ENCODE measurements around the gene KCNAB1.
"Not testable (repeated sequence)": the region's sequence is repeated elsewhere in the genome, so short reads cannot be mapped to it uniquely, and the experiment has no call there.

DNA sequence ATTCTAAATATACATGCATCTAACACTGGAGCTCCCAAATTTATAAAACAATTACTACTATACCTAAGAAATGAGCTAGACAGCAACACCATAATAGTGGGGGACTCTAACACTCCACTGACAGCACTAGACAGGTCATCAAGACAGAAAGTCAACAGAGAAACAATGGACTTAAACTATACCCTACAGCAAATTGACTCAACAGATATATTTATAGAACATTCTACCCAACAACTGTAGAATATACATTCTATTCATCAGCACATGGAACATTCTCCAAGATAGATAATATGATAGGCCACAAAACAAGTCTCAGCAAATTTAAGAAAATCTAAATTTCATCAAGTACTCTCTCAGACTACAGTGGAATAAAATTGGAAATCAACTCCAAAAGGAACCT is 102.0 kb downstream of the KCNAB1 start:
- TF ChIP-seq, protein P1, sequence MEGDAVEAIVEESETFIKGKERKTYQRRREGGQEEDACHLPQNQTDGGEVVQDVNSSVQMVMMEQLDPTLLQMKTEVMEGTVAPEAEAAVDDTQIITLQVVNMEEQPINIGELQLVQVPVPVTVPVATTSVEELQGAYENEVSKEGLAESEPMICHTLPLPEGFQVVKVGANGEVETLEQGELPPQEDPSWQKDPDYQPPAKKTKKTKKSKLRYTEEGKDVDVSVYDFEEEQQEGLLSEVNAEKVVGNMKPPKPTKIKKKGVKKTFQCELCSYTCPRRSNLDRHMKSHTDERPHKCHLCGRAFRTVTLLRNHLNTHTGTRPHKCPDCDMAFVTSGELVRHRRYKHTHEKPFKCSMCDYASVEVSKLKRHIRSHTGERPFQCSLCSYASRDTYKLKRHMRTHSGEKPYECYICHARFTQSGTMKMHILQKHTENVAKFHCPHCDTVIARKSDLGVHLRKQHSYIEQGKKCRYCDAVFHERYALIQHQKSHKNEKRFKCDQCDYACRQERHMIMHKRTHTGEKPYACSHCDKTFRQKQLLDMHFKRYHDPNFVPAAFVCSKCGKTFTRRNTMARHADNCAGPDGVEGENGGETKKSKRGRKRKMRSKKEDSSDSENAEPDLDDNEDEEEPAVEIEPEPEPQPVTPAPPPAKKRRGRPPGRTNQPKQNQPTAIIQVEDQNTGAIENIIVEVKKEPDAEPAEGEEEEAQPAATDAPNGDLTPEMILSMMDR (IDR thresholded peaks at IDR 0.05; ENCODE audit: low read depth, low read length, missing input control), result not testable (repeated sequence)
- not testable (repeated sequence) for TF ChIP-seq GABPA (IDR thresholded peaks at IDR 0.05 in 1 of 2, conservative IDR thresholded peaks at IDR 0.05 in 1 of 2); TAF1 (conservative IDR thresholded peaks at IDR 0.05); JUND (IDR thresholded peaks at IDR 0.05); YY1 (IDR thresholded peaks at IDR 0.05); EGR1 (IDR thresholded peaks at IDR 0.05; ENCODE audit: low read depth in 2 of 2)
- TF ChIP-seq, protein P2, sequence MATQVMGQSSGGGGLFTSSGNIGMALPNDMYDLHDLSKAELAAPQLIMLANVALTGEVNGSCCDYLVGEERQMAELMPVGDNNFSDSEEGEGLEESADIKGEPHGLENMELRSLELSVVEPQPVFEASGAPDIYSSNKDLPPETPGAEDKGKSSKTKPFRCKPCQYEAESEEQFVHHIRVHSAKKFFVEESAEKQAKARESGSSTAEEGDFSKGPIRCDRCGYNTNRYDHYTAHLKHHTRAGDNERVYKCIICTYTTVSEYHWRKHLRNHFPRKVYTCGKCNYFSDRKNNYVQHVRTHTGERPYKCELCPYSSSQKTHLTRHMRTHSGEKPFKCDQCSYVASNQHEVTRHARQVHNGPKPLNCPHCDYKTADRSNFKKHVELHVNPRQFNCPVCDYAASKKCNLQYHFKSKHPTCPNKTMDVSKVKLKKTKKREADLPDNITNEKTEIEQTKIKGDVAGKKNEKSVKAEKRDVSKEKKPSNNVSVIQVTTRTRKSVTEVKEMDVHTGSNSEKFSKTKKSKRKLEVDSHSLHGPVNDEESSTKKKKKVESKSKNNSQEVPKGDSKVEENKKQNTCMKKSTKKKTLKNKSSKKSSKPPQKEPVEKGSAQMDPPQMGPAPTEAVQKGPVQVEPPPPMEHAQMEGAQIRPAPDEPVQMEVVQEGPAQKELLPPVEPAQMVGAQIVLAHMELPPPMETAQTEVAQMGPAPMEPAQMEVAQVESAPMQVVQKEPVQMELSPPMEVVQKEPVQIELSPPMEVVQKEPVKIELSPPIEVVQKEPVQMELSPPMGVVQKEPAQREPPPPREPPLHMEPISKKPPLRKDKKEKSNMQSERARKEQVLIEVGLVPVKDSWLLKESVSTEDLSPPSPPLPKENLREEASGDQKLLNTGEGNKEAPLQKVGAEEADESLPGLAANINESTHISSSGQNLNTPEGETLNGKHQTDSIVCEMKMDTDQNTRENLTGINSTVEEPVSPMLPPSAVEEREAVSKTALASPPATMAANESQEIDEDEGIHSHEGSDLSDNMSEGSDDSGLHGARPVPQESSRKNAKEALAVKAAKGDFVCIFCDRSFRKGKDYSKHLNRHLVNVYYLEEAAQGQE (IDR thresholded peaks at IDR 0.05), result not testable (repeated sequence)

All from liver (tissue), 3 donors.